GM18520 (cell line): Measurements from ENCODE around the gene SCN10A.

Source experiments
- ATAC-seq: cut with Tn5 transposase; IDR thresholded peaks from one replicate; pipeline ENCODE4 v1.9.1; 2021; ENCODE audit not compliant: unreplicated experiment

Gene SCN10A

GRCh38 chr3:38722781-38723568, 93.0 kb downstream of the SCN10A start:
- ATAC-seq = no peak

GRCh38 chr3:38721207-38721772, 94.7 kb downstream of the SCN10A start:
- ATAC-seq = no peak

GRCh38 chr3:38720465-38720864, 95.6 kb downstream of the SCN10A start:
- ATAC-seq = no peak

- no peak for ATAC-seq
Observed at GRCh38 chr3:38717355-38718240, 98.4 kb downstream of the SCN10A start.

GRCh38 chr3:38713121-38713520, 102.9 kb downstream of the SCN10A start:
- no peak for ATAC-seq

- no peak for ATAC-seq
Observed at GRCh38 chr3:38711321-38711720, 104.7 kb downstream of the SCN10A start.

GRCh38 chr3:38707730-38708129, 108.3 kb downstream of the SCN10A start:
- no peak for ATAC-seq

GRCh38 chr3:38706961-38707360, 109.1 kb downstream of the SCN10A start:
- no peak for ATAC-seq

GRCh38 chr3:38702231-38702630, 113.8 kb downstream of the SCN10A start:
- ATAC-seq = no peak

GRCh38 chr3:38698760-38699159, 117.3 kb downstream of the SCN10A start:
- ATAC-seq = no peak

- ATAC-seq = no peak
Observed at GRCh38 chr3:38698061-38698460, 118.0 kb downstream of the SCN10A start.

GRCh38 chr3:38696034-38696433, 120.0 kb downstream of the SCN10A start:
- no peak for ATAC-seq

GRCh38 chr3:38690185-38690584, 125.8 kb downstream of the SCN10A start:
- ATAC-seq = no peak

- no peak for ATAC-seq
Observed at GRCh38 chr3:38689774-38690173, 126.2 kb downstream of the SCN10A start.

- no peak for ATAC-seq
Observed at GRCh38 chr3:38689346-38689745, 126.7 kb downstream of the SCN10A start.

GRCh38 chr3:38687321-38687720, 128.7 kb downstream of the SCN10A start:
- no peak for ATAC-seq

- ATAC-seq = no peak
Observed at GRCh38 chr3:38684546-38684945, 131.5 kb downstream of the SCN10A start.

GRCh38 chr3:38669668-38670067, 146.3 kb downstream of the SCN10A start:
- no peak for ATAC-seq

- ATAC-seq = no peak
Observed at GRCh38 chr3:38662544-38662943, 153.5 kb downstream of the SCN10A start.

GRCh38 chr3:38658841-38659240, 157.2 kb downstream of the SCN10A start:
- no peak for ATAC-seq

GRCh38 chr3:38657369-38657768, 158.6 kb downstream of the SCN10A start:
- no peak for ATAC-seq
